Osteocyte (in vitro differentiated cells): ENCODE measurements around the gene C1orf198. TPM values are rescaled to one million over a fixed set of nuclear protein-coding genes. Genes with fewer than 3 reads are reported as not detected.

Source experiments
- DNase-seq: peaks from one replicate; pipeline ENCODE4 v3.0.0; 2021; ENCODE audit warnings: mixed read lengths; ENCODE audit not compliant: unreplicated experiment; ENCODE audit errors: extremely low spot score
- H3K27ac Mint-ChIP-seq: one replicate; pipeline ENCODE4 v1.8.0; 2021; ENCODE audit warnings: mild to moderate bottlenecking, mixed read lengths; ENCODE audit not compliant: unreplicated experiment
- H3K27me3 Mint-ChIP-seq: one replicate; pipeline ENCODE4 v1.8.0; 2021; ENCODE audit warnings: mixed read lengths; ENCODE audit not compliant: unreplicated experiment
- H3K36me3 Mint-ChIP-seq: one replicate; pipeline ENCODE4 v1.8.0; 2021; ENCODE audit warnings: mixed read lengths; ENCODE audit not compliant: unreplicated experiment
- H3K4me1 Mint-ChIP-seq: one replicate; pipeline ENCODE4 v1.8.0; 2021; ENCODE audit warnings: mixed read lengths; ENCODE audit not compliant: unreplicated experiment
- H3K4me3 Mint-ChIP-seq: one replicate; pipeline ENCODE4 v1.8.0; 2021; ENCODE audit warnings: mild to moderate bottlenecking, moderate library complexity, mixed read lengths; ENCODE audit not compliant: unreplicated experiment
- H3K9me3 Mint-ChIP-seq: one replicate; pipeline ENCODE4 v1.8.0; 2021; ENCODE audit warnings: mixed read lengths; ENCODE audit not compliant: unreplicated experiment
- total RNA-seq: library from RNA; stranded (reverse); gene quantifications from 2 replicates; pipeline ENCODE4 v1.2.1, GENCODE V29; 2021
- TF ChIP-seq, protein P1 (sequence below): fragments of 200-600 bp; sonication (generic); IDR thresholded peaks from 2 replicates; pipeline ENCODE4 v1.5.0; 2021; ENCODE audit warnings: antibody characterized with exemption, mild to moderate bottlenecking, moderate library complexity

C1orf198 gene
- total RNA-seq, 1 donor from 2014 or later, result 281 TPM

DNA sequence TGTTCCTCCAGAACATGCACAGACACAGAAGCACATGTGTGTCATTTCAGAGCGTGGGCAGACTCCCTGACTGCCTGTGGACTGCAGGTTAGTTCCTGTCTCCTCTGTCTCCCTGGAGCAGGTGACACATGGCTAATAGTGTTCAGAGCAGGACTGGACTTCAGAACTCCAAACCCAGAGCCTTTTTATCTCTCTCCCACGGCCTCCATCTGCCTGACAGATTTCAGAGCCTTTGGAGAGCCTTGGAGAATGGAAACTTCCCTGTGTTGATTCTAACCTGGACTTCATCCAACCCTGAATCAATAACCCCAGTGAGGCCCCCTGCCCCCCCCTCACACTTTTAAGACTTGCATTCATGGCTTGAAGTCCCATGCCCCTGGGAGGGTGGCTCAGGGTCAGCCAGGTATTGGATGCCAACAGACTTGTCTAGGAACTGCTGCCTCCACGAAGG is 44.4 kb downstream of the C1orf198 start:
- Mint-ChIP-seq H3K27me3 (no peaks in the 10 kb centered on the region), H3K36me3 (no peaks in the 10 kb centered on the region), H3K27ac (peak overlapping the region; percentile 85), H3K4me3 (no peak overlapping the region), H3K9me3 (no peaks in the 10 kb centered on the region), H3K4me1 (peaks cover 65% of the 10 kb centered on the region)
- TF ChIP-seq, protein P1, sequence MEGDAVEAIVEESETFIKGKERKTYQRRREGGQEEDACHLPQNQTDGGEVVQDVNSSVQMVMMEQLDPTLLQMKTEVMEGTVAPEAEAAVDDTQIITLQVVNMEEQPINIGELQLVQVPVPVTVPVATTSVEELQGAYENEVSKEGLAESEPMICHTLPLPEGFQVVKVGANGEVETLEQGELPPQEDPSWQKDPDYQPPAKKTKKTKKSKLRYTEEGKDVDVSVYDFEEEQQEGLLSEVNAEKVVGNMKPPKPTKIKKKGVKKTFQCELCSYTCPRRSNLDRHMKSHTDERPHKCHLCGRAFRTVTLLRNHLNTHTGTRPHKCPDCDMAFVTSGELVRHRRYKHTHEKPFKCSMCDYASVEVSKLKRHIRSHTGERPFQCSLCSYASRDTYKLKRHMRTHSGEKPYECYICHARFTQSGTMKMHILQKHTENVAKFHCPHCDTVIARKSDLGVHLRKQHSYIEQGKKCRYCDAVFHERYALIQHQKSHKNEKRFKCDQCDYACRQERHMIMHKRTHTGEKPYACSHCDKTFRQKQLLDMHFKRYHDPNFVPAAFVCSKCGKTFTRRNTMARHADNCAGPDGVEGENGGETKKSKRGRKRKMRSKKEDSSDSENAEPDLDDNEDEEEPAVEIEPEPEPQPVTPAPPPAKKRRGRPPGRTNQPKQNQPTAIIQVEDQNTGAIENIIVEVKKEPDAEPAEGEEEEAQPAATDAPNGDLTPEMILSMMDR, result no peak
- DNase-seq, result peak; percentile 32

GRCh38 chr1:230823426-230823825 is 44.9 kb downstream of the C1orf198 start:
- no peaks in the 10 kb centered on the region for H3K9me3 Mint-ChIP-seq
- H3K36me3 Mint-ChIP-seq, result no peaks in the 10 kb centered on the region
- DNase-seq, result peak; percentile 72
- no peak overlapping the region for H3K4me3 Mint-ChIP-seq
- peak overlapping the region; percentile 54 for H3K27ac Mint-ChIP-seq
- H3K4me1 Mint-ChIP-seq, result peaks cover 67% of the 10 kb centered on the region
- no peaks in the 10 kb centered on the region for H3K27me3 Mint-ChIP-seq
- TF ChIP-seq, protein P1, result no peak

DNA sequence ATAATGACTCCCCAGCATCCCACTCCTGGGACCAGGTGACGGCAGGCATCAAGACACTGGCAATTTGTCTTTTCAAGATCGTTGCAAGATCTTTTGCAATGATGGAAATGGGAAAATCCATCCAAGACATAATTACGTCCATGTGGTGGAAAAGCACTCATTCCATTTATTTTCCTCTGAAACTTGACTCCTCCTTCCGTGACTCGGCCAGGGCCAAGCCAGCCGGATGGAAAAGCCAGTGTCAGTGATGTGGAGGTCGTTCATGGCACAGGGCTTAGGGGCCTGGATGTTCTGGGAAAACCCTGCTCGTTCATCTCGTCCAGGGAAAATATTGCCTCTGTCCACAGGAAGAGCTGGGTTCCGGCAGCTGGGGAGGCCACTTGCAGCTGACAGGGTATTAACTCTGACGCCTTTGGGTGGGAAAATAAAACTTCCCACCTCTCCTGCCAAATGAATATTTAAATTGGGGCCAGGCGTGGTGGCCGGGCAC is 46.2 kb downstream of the C1orf198 start:
- Mint-ChIP-seq H3K27ac (peak overlapping the region; percentile 75), H3K36me3 (no peaks in the 10 kb centered on the region), H3K27me3 (no peaks in the 10 kb centered on the region), H3K4me1 (peaks cover 59% of the 10 kb centered on the region), H3K4me3 (no peak overlapping the region), H3K9me3 (no peaks in the 10 kb centered on the region)
- peak; percentile 80 for DNase-seq
- TF ChIP-seq, protein P1, result no peak

DNA sequence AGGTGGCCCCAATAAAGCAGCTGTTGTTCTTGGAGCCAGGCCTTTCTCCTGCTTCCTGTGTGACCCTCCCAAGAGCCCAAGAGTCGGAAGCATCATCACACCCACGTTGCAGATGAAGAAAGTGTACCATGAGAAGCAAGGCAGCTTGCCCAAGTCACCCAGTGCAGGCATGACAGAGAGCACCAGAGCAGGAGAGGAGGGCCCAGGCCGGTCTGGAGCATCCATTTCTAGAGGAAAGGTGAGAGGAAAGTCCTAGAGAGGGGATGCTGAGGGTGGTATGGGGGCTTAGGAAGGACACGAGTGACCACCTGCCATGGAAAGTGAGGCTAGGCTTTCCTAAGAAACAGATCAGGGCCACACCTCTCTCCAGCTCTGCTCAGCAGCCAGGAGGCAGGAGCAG is 47.0 kb downstream of the C1orf198 start:
- no peak overlapping the region for H3K4me3 Mint-ChIP-seq
- TF ChIP-seq, protein P1, result no peak
- peak overlapping the region; percentile 17 for H3K27ac Mint-ChIP-seq
- peaks cover 51% of the 10 kb centered on the region for H3K4me1 Mint-ChIP-seq
- H3K9me3 Mint-ChIP-seq, result no peaks in the 10 kb centered on the region
- H3K27me3 Mint-ChIP-seq, result no peaks in the 10 kb centered on the region
- H3K36me3 Mint-ChIP-seq, result no peaks in the 10 kb centered on the region
- peak; percentile 72 for DNase-seq

DNA sequence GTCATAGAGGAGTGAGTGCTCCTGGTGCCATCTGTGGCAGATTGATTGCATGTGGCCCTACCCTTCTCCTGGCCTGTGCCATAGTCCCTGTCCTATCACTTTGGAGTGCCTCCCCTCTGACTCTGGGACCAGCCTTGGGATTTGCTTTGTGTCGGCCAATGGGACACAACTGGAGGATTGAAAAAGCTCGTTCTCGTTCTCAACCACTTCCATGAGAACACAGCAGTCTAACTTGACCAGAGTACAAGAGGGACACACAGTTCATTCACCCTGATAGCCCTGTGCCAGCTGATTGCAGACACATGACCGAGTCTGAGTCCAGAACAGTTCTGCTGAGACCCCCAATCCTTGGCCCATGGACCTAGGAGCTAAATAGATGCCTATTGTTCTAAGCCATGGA is 47.8 kb downstream of the C1orf198 start:
- Mint-ChIP-seq H3K36me3 (no peaks in the 10 kb centered on the region), H3K4me3 (no peak overlapping the region), H3K27ac (no peak overlapping the region), H3K27me3 (no peaks in the 10 kb centered on the region), H3K4me1 (peaks cover 43% of the 10 kb centered on the region), H3K9me3 (no peaks in the 10 kb centered on the region)
- DNase-seq, result no peak
- TF ChIP-seq, protein P1, result no peak
